HG02678 (cell line): ENCODE data around the gene MCRIP1.

Experiments
- ATAC-seq: cut with Tn5 transposase; IDR thresholded peaks from one replicate; pipeline ENCODE4 v1.9.1; 2021; ENCODE audit warnings: mild to moderate bottlenecking, moderate library complexity; ENCODE audit not compliant: unreplicated experiment

Gene MCRIP1

DNA sequence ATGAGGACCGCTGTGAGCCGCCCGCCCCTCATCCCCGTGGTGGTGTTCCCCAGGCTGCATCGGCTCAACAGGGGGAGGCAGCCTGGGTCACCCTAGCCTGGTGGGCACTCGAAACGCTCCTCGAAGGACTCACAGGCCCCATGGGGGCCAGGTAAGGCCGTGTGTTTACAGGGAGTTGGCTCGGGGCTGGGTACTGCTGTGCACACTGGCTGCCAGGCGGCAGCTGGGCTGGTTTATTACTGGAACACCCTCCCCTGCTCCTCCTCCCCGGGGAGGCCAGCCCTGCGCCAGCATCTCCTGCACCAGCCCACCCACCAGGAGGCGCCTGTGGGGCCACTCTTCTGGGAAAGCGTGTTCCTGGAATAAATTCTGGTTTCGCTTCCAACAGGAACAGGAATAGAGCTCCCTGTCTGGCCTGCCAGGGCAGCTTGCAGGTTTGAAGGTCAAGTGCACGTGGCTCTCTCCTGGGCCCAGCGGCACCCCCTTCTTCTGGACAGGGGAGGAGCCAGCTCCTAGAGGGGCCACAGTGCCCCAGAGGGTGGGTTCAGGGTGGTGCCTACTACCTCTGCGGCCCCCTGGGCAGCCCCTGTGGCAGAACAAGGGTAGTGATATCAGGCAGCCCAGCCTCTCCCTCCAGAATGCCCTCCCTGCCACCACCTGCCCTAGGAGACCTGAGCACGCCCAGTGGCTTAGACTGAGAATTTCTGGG lies 11.3 kb downstream of the MCRIP1 start:
- no peak for ATAC-seq

GRCh38 chr17:81821147-81821546 lies 11.9 kb downstream of the MCRIP1 start:
- no peak for ATAC-seq

DNA sequence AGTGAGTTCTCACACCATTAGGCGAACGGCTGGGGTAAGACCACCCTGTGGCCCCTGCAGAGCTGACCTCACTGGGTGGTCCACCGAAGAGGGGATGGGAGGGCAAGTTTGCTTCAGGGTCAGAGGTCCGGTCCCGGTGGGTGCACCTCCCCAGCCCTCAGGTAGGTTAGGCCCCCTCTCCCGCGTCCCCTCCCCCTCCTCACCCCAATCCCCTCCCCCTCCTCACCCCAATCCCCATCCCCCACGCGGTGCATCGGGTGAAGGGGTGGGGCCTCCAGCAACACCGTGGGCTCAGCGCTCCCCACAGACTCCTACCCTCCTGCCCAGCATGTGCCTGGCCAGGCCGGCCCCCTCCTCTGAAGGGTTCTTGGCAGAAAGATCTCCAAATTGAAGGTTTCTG lies 13.4 kb downstream of the MCRIP1 start:
- no peak for ATAC-seq

- no peak for ATAC-seq
Observed at GRCh38 chr17:81817758-81818147, 15.3 kb downstream of the MCRIP1 start.

DNA sequence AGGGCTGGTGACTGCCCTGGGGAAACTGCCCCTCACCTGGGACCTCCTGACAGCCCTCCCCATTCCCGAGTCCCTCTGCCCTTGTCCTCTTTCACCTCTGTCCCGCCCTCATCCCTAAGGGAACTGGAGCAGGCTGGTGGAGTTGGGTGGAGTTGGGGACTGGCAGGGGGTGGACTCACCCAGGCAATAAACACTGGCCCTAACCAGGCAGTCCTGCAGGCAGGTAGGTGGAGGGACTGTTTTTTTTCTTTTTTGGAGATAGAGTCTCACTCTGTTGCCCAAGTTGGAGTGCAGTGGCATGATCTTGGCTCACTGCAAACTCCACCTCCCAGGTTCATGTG lies 17.5 kb downstream of the MCRIP1 start:
- no peak for ATAC-seq

DNA sequence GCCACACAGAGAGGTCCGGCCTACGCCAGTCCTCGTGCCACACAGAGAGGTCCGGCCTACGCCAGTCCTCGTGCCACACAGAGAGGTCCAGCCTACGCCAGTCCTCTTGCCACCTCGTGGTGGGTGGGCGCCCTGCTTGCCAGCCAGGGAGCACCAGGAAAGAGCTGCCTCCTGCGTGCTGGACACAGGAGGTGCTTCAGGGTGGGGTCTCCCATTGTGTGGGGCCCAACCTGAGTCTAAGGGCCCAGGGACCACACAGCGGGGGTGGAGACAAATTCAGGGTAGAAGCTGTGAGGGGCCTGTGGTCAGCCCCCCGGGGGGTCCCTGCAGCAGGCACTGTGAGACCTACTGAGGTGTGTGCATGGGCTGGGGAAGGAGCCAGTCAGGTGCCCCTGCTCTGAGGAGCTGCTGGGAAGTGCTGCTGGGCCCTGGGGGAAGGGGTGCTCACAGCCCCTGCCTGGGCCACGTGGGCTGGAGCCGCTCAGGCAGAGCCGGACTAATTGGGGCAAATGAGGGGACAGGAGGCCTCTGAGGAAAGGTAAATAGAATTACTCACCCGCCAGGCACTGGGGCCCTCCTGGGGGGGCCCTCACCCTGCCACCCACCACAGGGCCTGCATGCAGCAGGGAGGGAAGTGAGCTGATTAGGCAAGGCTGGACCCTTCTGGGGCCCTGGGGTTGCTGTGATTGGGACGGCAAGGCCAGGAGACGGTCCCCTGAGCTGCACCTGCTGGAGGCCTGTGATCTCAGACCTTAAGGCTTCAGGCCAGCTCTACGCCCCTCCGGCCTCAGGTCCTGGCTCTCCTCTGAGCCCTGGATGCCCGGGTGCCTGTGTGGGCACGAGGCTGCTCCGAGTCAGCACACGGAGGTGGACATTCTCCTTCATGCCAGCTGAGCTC lies 18.1 kb downstream of the MCRIP1 start:
- ATAC-seq: no peak

- ATAC-seq: no peak
Observed at GRCh38 chr17:81813861-81814683, 19.0 kb downstream of the MCRIP1 start.

DNA sequence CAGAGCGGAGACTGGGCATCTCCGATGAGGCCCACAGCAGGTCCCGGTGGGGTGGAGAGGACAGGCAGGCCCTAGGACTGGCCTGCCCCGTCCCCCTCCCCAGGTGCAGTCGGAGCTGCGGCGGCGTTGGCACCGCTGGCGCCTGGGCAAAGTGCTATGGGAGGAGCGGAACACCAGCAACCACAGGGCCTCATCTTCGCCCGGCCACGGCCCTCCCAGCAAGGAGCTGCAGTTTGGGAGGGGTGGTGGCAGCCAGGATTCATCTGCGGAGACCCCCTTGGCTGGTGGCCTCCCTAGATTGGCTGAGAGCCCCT lies 19.8 kb downstream of the MCRIP1 start:
- ATAC-seq: no peak

- no peak for ATAC-seq
Observed at GRCh38 chr17:81812571-81813370, 20.3 kb downstream of the MCRIP1 start.

DNA sequence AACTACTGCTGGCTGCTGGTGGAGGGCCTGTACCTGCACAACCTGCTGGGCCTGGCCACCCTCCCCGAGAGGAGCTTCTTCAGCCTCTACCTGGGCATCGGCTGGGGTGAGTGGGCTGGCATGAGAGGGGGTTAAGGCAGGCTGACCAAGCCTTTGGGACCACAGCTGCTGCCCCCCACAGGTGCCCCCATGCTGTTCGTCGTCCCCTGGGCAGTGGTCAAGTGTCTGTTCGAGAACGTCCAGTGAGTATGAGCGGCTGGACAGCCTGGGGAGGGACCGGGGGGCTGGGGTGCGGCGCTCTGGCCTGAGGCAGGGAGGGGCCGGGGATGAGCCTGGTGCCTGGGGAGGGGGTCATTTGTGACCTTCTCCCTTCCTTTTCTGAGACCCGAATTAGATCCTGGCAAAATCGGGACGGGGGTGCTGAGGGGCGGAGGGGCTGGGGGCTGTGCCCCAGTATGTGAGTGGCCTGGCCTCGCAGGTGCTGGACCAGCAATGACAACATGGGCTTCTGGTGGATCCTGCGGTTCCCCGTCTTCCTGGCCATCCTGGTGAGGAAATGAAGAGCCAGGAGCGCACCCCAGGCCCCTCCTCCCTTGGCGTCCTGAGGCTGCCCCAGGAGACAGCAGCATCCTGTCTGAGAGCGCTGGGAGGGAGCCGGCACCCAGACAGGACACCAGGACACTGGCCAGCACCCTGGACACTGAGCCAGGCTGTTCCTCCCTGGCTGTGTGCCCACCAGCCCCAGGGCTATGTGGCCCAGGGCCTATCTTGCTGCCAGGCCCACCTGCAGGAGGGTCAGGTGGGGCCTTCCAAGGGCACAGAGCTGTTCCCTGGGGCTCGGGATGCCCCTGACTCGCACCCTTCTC lies 21.2 kb downstream of the MCRIP1 start:
- no peak for ATAC-seq

- no peak for ATAC-seq
Observed at GRCh38 chr17:81810892-81811704, 22.0 kb downstream of the MCRIP1 start.

- ATAC-seq: no peak
Observed at GRCh38 chr17:81810476-81810875, 22.6 kb downstream of the MCRIP1 start.

GRCh38 chr17:81809556-81809998 lies 23.5 kb downstream of the MCRIP1 start:
- ATAC-seq: no peak

GRCh38 chr17:81808778-81809555 lies 24.1 kb downstream of the MCRIP1 start:
- ATAC-seq: no peak

GRCh38 chr17:81807839-81808238 lies 25.3 kb downstream of the MCRIP1 start:
- ATAC-seq: no peak

DNA sequence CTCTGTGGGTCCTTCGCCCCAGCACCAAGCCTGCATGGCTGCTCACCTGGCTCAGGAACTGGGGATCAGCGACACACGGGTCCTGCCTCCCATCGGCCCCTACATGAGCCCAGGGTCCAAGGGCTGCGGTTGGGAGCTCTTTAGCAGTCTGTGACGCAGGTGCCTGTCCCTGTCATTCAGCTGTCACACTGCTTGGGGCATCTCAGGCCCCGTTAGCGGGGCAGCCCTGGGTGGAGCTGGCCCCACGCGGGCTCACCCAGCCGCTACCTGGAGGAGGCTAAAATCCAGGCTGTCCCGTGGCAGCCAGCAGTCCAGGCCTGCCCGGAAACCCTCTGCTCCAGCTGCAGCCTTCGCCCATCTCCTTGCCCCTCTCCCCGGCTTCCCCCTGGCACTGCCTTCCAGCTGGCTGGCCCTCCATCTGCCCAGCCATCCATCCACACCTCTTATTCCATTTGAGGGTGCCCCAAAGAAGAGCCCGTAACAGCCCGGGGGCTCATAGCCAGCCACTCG lies 25.8 kb downstream of the MCRIP1 start:
- ATAC-seq: no peak

- ATAC-seq: no peak
Observed at GRCh38 chr17:81806461-81807209, 26.5 kb downstream of the MCRIP1 start.
